ENCODE data around the gene SPRR3. TPM values are rescaled to one million over a fixed set of nuclear protein-coding genes. Genes with fewer than 3 reads are reported as not detected.
"Not testable (repeated sequence)": the region's sequence is repeated elsewhere in the genome, so short reads cannot be mapped to it uniquely, and the experiment has no call there.

SPRR3 gene
- total RNA-seq, 1 donor from 2014 or later = not detected

DNA sequence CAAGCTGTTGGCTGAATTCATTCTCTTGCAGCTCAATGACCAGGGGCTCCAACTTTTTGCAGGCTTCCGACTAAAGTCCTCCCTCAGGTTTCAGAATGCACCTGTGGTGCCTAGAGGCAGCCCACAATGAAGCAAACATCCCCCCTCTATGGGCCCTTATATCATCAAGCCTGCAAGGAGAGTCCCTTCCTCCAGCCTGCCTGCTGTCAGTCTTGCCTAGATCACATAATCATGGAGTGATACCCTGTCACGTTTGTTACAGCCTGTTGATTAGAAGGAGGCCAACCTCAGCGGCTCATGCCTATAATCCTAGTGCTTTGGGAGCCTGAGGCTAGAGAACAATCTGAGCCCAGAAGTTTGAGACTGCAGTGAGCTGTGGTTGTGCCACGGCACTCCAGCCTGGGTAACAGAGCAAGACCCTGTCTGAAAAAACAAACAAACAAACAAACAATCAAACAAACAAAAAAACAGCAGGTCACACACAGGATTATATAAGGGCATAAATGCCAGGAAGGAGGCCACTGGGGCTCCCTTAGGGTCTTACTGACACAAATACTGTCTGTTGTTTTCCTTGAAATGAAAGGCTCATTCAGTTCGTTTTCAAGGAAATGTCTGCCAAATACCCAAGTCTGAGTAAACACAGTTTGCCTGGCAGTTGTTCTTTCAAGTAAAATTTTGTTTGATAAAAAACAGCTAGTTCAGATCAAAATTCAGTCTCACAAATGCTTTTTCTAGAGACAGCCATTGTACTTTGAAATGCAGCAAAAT, 4.7 kb upstream of the SPRR3 start:
- H3K27ac Mint-ChIP-seq = no peak overlapping the region
- H3K4me3 Mint-ChIP-seq = no peak overlapping the region

GRCh38 chr1:152997901-152998300, 3.6 kb upstream of the SPRR3 start:
- H3K27me3 Mint-ChIP-seq (ENCODE audit: low read depth) = no peaks in the 10 kb centered on the region
- peaks cover 8% of the 10 kb centered on the region for H3K9me3 Mint-ChIP-seq
- no peak overlapping the region for H3K27ac Mint-ChIP-seq
- H3K36me3 Mint-ChIP-seq = no peaks in the 10 kb centered on the region
- DNase-seq (ENCODE audit: low spot score in 2 of 2, unreplicated experiment in 2 of 2) = no peak
- H3K4me3 Mint-ChIP-seq = no peak overlapping the region
- no peak for TF ChIP-seq CTCF (IDR thresholded peaks at IDR 0.05; ENCODE audit: unreplicated experiment)
- H3K4me1 Mint-ChIP-seq = no peaks in the 10 kb centered on the region

More for the DNA sequence above, 4.7 kb upstream of the SPRR3 start:
- DNase-seq (ENCODE audit: low spot score in 2 of 2, unreplicated experiment in 2 of 2) = no peak
- peaks cover 8% of the 10 kb centered on the region for H3K9me3 Mint-ChIP-seq
- no peaks in the 10 kb centered on the region for H3K36me3 Mint-ChIP-seq
- H3K4me1 Mint-ChIP-seq = no peaks in the 10 kb centered on the region
- no peak for TF ChIP-seq CTCF (IDR thresholded peaks at IDR 0.05; ENCODE audit: unreplicated experiment)
- no peaks in the 10 kb centered on the region for H3K27me3 Mint-ChIP-seq (ENCODE audit: low read depth)

DNA sequence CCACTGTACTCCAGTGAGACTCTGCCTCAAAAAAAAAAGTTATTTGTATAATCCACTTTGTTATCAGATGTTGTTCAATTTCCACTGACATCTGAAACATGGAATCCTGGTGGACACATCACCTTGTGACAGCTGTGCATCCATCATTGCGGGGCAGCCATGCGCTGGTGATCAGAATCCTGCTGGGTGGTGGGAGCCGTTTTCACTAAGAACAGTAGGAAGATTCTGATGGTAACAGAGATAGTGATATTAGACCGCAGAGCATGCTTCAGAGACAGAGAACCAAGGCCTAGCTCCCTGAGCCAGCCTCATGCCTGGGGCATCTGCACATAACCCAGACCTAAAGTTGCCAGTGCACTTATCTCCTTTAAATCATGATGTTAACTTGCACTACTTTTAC, 3.1 kb upstream of the SPRR3 start:
- TF ChIP-seq CTCF (IDR thresholded peaks at IDR 0.05; ENCODE audit: unreplicated experiment) = no peak
- H3K9me3 Mint-ChIP-seq = peaks cover 8% of the 10 kb centered on the region
- H3K36me3 Mint-ChIP-seq = no peaks in the 10 kb centered on the region
- no peaks in the 10 kb centered on the region for H3K4me1 Mint-ChIP-seq
- H3K27ac Mint-ChIP-seq = no peak overlapping the region
- H3K27me3 Mint-ChIP-seq (ENCODE audit: low read depth) = no peaks in the 10 kb centered on the region
- no peak overlapping the region for H3K4me3 Mint-ChIP-seq
- DNase-seq (ENCODE audit: low spot score in 2 of 2, unreplicated experiment in 2 of 2) = no peak

- Mint-ChIP-seq H3K4me3 (no peak overlapping the region), H3K4me1 (no peaks in the 10 kb centered on the region), H3K36me3 (no peaks in the 10 kb centered on the region), H3K27me3 (ENCODE audit: low read depth) (peaks cover 1% of the 10 kb centered on the region), H3K27ac (no peak overlapping the region), H3K9me3 (peaks cover 8% of the 10 kb centered on the region)
- DNase-seq (ENCODE audit: low spot score in 2 of 2, unreplicated experiment in 2 of 2) = no peak
- no peak for TF ChIP-seq CTCF (IDR thresholded peaks at IDR 0.05; ENCODE audit: unreplicated experiment)
These were observed 1.7 kb upstream of the SPRR3 start for GRCh38 chr1:152999818-153000217.

DNA sequence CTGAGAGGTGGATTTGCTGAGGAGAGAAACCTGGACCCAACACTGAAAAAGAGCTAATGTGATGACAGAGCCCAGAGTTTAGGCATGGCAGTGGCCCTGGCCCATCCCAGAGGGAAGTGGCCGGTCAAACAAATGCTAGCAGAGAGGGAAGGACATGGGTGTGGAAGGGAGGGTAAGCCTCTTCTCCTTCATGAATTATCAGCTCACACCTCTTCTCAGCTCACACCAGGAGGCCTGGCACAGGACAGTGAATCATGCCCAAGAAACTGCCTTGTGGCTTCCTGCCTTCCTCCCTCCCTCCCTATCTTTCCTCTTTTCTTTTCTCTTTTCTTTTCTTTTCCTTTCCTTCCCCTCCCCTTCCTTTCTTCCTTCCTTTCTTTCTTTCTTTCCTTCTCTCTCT, 1.3 kb upstream of the SPRR3 start:
- Mint-ChIP-seq H3K4me3 (no peak overlapping the region), H3K27me3 (ENCODE audit: low read depth) (peaks cover 1% of the 10 kb centered on the region), H3K36me3 (no peaks in the 10 kb centered on the region), H3K9me3 (peaks cover 5% of the 10 kb centered on the region), H3K4me1 (no peaks in the 10 kb centered on the region), H3K27ac (no peak overlapping the region)
- no peak for DNase-seq (ENCODE audit: low spot score in 2 of 2, unreplicated experiment in 2 of 2)
- no peak for TF ChIP-seq CTCF (IDR thresholded peaks at IDR 0.05; ENCODE audit: unreplicated experiment)

GRCh38 chr1:153011235-153011758, 9.7 kb downstream of the SPRR3 start:
- DNase-seq (ENCODE audit: low spot score in 2 of 2, unreplicated experiment in 2 of 2); H3K4me3 Mint-ChIP-seq; H3K4me1 Mint-ChIP-seq; H3K9me3 Mint-ChIP-seq; H3K27ac Mint-ChIP-seq; H3K27me3 Mint-ChIP-seq (ENCODE audit: low read depth); H3K36me3 Mint-ChIP-seq: not testable (repeated sequence)

DNA sequence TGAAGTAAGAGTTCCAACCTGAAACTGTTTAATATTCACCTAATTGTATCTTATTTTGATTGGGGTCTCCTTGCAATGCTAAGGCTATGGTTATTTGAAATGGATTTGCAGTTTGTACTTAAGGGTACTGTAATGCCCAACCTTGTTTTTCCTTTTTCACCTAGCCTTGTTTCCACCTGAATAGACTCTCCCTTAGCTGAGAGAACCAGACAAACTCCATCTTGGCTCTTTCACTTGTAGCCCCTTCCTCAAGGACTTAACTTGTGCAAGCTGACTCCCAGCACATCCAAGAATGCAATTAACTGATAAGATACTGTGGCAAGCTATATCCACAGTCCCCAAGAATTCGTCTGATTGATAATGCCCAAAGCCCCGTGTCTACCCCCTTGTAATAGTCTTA, 20.3 kb downstream of the SPRR3 start:
- H3K36me3 Mint-ChIP-seq; H3K9me3 Mint-ChIP-seq; DNase-seq (ENCODE audit: low spot score in 2 of 2, unreplicated experiment in 2 of 2); H3K4me3 Mint-ChIP-seq; H3K27ac Mint-ChIP-seq; H3K4me1 Mint-ChIP-seq: not testable (repeated sequence)
- H3K27me3 Mint-ChIP-seq (ENCODE audit: low read depth) = peaks cover 11% of the 10 kb centered on the region

DNA sequence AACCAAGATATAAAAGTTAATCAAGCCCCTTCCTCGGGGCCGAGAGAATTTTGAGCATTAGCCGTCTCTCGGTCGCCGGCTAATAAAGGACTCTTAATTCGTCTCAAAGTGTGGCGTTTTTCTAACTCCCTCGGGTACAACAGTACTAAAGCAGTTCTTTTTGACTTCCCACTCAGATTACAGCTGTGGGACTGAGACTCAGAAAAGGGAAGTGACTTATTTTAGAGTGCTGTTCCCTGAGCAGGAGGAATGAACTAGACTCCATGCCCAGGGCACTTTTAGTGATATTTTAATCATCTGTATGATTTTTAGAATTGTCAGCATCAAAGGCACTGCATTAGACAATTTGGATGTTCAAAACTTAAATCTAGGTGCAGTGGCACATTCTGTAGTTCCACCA, 20.8 kb downstream of the SPRR3 start:
- H3K9me3 Mint-ChIP-seq; DNase-seq (ENCODE audit: low spot score in 2 of 2, unreplicated experiment in 2 of 2); H3K4me1 Mint-ChIP-seq; H3K4me3 Mint-ChIP-seq; H3K36me3 Mint-ChIP-seq: not testable (repeated sequence)
- Mint-ChIP-seq H3K27me3 (ENCODE audit: low read depth) (peaks cover 11% of the 10 kb centered on the region), H3K27ac (peak overlapping the region; percentile 5)

Data from mesothelial cell of epicardium (in vitro differentiated cells).